HG03135 (cell line): ENCODE results near the gene UCP2.
A peak's percentile ranks its signal among the peaks of the same experiment; 100 is the strongest.

ENCODE experiments used
- ATAC-seq: cut with Tn5 transposase; IDR thresholded peaks from one replicate; pipeline ENCODE4 v1.9.1; 2021; ENCODE audit warnings: mild to moderate bottlenecking, moderate library complexity; ENCODE audit not compliant: unreplicated experiment

The UCP2 gene, protein sequence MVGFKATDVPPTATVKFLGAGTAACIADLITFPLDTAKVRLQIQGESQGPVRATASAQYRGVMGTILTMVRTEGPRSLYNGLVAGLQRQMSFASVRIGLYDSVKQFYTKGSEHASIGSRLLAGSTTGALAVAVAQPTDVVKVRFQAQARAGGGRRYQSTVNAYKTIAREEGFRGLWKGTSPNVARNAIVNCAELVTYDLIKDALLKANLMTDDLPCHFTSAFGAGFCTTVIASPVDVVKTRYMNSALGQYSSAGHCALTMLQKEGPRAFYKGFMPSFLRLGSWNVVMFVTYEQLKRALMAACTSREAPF

DNA sequence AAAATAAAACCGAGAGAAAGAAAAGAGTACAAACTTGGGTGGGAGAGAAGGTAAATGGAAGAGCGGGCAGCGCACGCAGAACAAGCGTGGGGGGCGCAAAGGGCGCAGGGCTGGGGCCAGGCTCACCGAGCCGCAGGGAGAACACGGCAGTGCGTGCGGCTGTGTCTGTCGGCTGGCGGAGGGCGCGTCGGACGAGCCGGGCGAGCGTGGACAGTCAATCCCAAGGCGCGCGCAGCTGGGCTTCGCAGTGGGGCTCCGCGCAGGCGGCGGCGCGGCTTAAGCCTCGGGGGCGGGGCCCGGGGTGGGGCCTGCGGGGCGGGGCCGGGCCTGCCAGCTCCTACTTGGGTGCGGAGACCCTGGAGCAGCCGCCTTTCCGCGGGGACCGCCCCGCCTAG, at the start of gene UCP2:
TSS of gene UCP2 (minus strand) at position 249 of the 395 bp plus-strand sequence. CDS start 4,465 bp downstream, outside the sequence.
- peak; percentile 41 for ATAC-seq

DNA sequence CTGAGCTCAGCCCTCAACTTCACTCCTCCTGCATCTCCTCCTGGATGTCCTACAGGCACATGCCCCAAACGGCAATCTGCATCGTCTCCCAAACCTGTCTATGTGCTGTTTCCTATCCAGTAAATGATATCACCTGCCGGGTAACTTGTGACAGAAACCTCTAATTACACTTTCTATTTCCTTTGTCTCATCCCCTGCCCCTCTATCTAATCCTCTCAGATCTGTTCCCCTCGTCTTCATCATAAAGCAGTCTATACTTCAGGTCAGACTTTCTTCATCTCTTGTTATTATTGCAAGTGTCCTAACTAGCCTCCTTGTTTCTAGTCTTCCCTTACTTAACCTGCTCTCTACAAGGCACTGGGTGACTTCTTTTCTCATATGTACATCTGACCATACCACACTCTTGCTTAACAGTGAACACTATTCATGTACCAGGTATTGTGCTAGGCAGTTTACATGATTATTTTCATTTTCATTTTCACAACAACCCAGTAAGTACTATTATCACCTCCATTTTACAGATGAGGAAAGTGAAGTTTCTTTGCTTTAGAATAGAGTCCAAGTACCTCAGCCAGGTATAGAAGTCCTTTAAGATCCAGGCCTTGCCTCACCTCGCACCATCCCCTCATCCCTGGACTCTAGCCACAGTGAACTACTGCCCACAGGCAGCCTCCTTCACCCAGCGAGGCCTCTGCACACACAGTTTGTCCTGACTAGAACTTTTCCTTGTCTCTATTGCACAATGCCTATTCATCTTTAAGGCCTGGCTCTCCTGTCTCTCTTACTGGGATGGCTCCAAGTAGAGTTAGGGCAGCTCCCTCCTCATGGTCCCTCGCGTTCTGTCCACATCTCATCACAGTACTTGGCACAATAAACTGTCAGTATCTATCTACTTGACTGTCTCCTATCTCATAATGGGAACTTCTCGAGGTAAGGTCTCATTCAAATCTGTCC, 48.4 kb upstream of the UCP2 start:
- no peak for ATAC-seq

DNA sequence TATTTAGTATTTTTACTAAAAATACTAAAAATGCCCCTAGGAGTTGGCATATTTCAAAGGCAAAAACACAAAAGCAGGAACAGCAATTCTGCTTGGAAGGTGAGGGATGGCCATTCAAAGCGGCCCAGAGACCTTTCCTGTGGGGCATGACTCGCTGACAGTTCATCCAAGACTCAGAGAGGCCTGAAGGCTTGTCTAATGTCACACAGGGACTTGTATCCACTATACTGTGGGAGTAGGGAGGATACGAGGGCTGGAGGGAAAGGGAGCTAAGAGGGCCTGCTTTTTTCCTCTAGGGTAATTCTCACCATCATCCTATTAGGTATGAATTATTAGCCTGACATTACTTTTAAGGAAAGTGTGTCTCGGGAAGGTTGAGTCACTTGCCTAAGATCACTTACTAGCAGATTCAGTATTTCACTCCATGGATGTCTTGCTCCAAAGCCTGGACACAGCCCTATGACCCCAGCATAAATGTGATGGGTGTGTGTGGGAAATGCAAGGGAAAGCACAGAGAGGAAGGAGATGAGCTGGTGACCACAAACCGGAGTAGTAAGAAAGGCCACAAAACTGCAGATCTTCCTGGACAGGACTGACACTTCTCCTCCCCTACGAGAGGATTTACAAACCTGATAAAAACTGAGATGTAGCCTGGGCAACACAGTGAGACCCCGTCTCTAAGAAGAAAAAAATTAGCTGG, 43.0 kb upstream of the UCP2 start:
- no peak for ATAC-seq

DNA sequence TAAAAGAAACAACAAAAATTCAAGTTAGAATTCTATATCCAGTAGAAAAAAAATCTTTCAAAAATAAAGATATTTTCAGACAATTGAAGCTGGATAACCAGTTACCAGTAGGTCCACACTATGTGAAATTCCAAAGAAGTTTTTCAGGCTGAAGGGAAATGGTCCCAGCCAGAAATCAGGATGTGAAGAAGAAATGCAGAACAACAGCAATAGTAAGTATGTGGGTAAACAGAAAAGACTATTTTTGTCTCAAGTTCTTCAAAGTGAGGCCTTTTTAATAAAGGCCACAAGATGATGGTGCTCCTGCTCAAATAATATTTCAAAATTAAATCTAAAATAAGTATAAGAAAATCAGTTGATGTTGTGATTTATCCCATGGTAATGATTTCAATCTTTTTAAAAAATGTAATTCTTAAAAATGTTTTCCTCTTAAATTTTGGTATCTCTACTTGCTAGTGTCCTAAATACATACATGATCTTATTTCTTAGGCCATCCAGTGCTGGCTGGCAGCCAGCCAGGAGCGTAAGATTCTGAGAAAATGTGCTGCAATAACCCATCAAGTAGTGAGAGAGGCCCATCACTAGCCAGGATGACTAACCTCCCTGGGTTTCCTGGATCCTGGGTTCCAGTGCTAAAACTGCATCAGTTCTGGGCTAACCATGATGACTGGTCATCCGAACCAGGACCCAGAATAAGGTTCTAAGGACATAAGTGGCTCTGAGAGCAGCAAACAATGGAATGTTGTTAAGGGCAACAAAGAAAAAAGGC, 41.8 kb upstream of the UCP2 start:
- no peak for ATAC-seq

DNA sequence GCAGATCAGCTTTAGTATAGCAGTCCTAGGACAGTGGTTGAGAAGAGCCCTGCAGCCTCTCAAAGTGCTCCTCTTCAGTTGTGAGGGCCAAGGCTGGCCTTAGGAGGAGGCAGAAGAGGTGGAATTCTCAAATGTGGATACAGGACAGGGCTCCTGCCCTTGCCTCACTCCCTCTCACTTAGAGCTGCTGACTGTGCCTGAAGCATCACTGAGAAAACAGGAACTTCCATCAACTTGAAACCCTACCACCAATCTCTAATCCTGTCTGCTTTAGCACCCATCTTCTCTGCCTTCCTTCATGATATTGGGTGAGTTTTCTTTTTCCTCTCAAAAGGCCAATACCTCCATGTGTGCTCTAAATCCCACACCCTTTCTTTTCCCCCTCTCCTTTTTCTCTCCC, 40.6 kb upstream of the UCP2 start:
- ATAC-seq, result no peak

DNA sequence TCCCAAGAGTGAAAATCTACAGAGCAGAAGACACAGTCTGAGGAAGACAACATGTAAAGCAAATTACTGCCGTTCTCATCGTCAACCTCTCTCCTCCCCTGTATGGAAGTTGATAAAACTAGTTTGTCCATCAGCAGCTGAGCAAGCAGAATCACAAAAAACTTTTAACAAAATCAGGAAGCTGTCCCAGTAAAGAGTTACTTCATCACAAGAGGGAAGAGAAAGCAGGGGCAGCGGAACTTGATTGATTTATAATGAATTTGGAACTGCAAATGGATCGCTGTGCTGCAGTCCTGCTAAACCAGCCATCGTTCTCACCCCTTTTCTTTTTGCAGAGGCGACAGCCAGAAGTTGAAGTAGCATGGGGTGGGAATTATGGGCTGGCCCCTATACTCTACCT, 39.9 kb upstream of the UCP2 start:
- ATAC-seq, result no peak

DNA sequence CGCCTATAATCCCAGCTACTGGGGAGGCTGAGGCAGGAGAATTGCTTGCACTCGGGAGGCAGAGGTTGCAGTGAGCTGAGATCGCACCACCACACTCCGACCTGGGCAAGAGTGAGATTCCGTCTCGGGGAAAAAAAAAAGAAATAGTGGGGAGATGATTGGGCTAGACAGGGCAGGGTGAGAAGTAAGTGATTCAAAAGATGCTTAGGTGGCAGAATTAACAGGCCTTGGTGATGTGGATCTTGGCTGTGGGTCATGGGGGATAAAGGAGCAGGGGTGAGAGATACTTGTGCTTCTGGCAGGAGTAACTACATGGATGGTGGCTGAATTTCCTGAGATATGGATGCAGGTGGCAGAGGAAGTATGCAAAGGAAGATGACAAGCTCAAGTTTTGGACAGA, 39.4 kb upstream of the UCP2 start:
- no peak for ATAC-seq

DNA sequence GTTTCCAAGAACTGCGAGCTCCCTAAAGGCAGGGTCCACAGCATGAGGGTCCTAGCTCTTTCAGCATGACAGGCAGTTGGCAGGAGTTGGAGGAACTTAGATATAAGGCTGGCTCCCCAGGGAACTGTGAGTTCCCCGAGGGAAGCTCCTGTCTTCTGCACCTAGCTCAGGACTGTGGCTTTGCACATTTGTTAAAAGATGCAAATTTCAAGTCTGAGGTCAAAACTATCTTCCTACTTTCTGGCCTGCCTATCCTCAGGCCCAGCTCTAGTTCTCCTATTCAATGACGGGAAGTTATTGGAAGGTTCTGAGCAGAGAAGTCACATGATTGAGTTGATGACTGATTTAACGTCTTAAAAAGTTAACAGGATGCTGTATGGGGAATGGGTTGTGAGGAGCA, 37.9 kb upstream of the UCP2 start:
- ATAC-seq, result no peak

DNA sequence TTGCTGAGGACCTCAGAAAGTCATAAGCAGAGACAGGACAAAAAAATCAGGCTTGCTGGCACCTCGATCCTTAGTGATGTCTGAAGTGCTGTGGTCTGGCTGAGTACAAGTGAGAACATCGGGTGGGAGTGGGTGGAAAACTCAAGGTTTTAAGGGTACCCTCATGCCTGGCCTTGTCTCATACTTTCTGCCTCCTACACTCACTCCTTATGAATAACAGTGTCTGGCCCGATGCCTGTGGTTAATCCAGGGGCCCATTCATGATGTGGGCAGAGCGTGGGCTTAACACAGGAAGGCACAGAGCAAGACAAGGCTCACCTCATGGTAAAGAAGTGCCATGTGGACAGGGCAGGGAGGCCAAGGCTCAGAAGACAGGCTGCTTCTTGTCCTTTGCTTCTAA, 37.2 kb upstream of the UCP2 start:
- no peak for ATAC-seq

DNA sequence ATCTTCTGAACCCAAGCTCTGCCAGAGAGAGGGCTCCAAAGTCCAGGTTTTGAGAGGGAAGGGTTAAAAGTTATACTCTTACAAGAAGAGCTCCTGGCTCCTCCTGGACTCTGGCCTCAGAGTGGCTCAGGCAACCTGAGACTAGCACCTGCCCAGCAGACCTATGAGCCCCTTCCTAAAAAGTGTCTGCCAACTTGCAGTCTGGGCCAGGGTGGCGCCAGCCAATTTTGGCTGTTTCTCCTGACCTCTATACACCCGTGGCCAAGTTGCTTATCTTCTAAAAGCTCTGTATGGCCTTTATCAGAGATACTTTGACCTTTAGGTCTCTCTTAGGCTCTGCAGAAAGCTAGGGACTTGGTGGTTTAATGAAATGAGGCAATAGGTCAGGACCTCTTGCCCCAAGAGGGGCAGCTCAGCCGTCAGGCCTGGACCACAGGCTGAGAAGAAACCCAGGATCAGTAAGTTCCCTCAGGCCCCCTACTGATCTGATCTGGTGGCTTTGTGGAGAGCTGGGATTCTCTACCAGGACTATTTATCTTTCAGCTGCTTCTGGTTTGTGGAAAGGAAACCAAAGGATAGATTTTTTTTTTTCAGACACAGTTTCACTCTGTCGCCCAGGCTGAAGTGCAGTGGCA, 36.6 kb upstream of the UCP2 start:
- no peak for ATAC-seq

DNA sequence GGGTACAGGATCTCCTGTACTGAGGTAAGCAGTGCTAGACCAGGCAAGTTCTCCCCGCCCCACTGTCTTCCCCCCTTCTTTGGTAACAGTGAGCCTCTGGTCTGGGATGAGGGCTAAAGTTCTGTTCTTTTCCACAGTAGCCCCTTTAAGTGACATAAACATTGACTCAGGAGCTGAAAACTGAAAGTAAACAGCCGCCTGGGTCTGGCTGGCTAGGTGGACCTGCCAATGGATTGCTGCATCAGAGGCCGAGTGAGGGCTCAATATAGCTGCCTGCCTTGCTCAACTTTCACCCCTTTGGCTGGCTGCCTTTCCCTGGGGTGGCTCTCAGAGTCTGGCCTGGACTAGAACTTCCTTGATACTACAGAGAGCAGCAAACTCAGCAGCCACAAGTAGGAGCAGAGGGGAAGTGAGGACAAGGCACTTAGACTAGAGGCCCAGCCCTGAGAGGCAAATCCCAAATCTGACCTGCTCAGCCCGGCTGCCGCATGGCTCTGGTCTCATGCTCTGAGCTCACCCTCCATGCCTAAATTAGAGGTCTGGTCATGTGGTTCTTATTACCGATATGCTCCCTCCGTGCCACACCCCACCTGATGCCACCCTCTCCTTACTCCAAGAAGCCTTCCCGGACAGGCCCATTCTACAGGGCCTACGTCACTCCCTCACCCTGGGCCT, 35.8 kb upstream of the UCP2 start:
- ATAC-seq, result no peak

DNA sequence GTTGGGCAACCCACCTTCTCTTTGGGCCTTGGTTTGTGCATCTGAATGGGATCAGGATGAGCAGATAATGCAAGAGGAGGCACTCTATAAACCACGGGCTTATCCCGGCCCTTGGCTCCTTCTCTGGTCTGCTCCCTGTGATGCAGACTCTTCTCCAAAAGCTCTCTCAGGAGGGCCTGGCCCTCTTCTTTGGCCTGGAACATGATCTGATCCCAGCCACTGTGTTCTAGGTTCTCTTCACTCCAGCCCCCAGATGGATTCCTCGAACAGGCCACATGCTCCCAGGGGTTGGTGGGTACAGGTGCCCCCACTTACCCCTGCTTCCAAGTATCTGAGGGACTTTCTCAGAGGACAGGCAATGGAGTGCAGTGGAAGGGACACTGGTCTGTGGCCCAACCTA, 35.0 kb upstream of the UCP2 start:
- no peak for ATAC-seq

DNA sequence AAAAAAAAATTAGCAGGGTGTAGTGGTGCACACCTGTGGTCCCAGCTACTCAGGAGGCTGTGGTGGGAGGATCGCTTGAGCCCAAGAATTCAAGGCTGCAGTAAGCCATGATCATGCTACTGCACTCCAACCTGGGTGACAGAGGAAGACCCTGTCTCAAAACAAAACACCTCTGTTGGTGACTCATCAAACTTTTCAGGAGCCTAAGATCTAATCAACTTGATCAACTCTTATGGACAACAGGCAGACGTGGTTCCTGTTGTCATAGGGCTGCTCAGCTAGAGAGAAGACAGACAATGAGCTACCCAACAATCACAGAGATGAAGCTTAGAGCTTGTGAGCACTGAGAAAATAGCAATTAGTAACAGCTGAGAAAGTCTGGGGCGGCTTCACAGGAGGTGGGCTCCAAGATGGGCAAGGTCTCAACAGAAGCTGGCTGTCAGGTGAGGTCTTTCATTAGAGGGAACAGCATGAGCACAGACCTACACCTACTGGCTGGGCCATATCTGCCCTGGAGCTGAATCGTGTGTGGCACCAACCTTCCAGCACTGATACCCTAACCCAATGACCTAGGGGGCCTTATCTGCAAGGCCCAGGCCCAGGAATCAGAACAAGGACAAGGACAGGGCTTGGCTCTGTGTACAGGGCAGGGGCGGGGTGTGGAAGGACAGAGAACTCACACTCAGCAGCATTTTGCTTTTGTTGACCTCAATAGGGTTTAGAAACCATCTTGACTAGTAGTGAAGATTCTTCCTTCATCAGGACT, 33.5 kb upstream of the UCP2 start:
- ATAC-seq, result no peak

DNA sequence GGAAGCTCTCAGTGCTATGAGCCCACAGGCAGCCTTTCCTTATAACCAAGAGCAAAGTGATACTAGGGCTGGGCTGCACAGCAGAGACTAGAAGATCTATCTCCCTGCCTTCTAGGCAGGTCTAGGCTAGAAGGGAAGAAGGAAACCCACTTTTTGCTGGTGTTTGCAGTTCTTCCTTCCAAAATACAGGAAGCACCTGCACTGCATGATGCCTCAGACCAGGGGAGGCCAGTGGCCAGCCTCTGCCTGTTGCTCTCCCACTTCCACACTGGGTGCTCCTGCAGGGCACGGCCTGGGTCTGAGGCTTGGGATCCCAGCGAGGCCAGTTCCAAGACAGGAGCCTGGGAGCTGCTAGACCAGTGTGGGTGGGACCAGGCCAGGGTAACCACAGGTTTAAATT, 32.2 kb upstream of the UCP2 start:
- no peak for ATAC-seq

DNA sequence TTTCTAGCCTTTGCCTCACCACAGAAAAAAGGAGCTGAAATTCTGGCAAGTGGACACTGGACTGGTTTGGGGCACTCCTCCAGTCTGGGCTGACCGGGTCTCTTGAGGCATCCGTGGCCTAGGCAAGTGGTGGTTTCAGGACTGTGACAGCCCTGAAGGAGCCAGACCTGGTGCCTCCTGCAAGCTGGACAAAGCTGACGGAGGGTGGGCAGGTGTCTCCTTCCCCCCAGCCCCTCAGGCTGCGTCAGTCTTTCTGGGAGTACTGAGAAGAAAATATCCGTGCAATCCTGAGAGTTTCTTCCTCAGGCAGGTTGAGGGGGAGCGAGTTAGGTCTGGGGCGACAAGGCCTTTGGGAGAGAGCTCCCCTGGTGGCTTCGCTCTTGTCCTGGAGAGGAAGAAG, 30.5 kb upstream of the UCP2 start:
- ATAC-seq, result no peak

DNA sequence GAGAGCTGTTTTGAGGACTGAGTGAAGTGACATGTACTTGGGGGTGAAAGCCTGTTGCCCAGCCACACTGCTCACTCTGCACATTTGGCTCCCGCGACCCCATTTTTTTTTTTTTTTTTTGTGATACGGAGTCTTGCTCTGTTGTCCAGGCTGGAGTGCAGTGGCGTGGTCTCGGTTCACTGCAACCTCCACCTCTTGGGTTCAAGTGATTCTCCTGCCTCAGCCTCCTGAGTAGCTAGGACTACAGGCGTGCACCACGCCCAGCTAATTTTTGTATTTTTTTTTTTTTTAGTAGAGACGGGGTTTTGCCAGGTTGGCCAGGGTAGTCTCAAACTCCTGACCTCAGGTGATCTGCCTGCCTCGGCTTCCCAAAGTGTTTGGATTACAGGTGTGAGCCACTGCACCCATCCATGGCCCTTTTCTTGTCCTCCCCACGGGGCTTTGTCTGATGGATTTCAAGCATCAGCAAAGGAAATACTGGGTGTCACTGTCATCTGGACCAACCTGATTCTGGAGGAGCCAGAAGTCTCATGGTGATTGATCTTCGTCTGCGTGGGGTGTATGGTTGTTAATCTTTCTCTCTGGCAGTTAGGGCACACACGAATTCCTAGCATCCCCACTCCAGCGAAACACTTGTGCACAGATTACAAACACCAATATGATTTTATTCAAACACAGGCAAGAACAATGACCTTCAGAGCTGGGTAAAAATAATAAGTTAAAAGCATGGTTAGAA, 29.6 kb upstream of the UCP2 start:
- ATAC-seq, result no peak

DNA sequence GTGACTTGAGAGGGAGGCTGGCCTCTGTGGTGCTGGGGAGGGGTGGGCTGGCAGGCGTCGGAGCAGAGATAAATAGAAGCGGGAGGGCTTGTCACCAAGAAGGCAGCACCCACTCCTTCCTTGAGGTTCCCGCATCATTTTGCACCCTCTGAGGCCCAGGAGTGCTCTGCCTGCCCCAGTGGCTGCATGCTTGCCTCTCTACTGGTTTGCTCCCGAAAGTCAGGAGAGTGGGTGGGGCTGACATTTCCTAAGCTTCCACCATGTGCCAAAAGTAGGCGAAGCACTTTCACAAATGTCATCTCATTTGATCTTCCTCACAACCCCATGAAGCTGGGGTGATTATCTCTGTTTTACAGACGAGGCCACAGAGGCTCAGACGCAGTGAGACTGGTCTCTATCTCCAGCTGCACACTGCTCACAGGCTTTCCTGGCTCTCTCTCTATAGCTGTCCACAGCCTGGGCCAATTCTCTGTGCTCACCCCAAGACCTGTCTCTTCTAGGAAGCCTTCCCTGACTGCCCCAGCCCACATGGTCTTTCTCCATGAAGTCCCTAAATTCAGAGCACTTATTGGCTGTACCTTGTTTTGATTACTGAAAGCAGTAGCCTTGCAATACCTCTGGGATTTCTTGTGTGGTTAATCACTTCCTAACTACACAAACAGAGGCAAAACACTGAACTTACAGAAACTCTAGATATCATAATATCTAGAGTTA, 28.9 kb upstream of the UCP2 start:
- peak; percentile 83 for ATAC-seq
